Keratinocyte (primary cell): ENCODE results near the gene PKD2. TPM values are rescaled to one million over a fixed set of nuclear protein-coding genes. Genes with fewer than 3 reads are reported as not detected.

ENCODE experiments used
- DNase-seq: peaks from one replicate; pipeline ENCODE4 v3.0.0-alpha.2; 2011; ENCODE audit warnings: low read depth, missing footprints, low spot score
- FAIRE-seq: peaks from 2 replicates; lab custom pipeline; 2011; peaks lifted over from hg19 to GRCh38; lab: Jason Lieb, UNC
- H2AFZ ChIP-seq: 2 replicates; pipeline ENCODE4 v1.6.0; 2012; ENCODE audit warnings: low read length, control low read depth, inconsistent platforms; ENCODE audit not compliant: control insufficient read depth
- H3K27ac ChIP-seq: 2 replicates; pipeline ENCODE4 v1.5.1; 2011; ENCODE audit warnings: low read length; ENCODE audit not compliant: control insufficient read depth, insufficient read depth
- H3K27me3 ChIP-seq: 3 replicates; pipeline ENCODE4 v1.6.0; 2011; ENCODE audit warnings: low read length; ENCODE audit not compliant: control insufficient read depth, insufficient read depth; ENCODE audit errors: extremely low read depth
- H3K36me3 ChIP-seq, 2 experiments: 2 replicates in 1 of 2; 3 replicates in 1 of 2; pipeline ENCODE4 v1.5.1; 2011; ENCODE audit warnings: low read length in 2 of 2, mild to moderate bottlenecking in 1 of 2; ENCODE audit not compliant: control insufficient read depth in 2 of 2, insufficient read depth in 2 of 2; ENCODE audit errors: extremely low read depth in 1 of 2
- H3K4me1 ChIP-seq: 3 replicates; pipeline ENCODE4 v1.5.1; 2011; ENCODE audit warnings: low read length; ENCODE audit not compliant: control insufficient read depth, insufficient read depth; ENCODE audit errors: extremely low read depth
- H3K4me2 ChIP-seq: 3 replicates; pipeline ENCODE4 v1.6.0; 2011; ENCODE audit warnings: low read depth, low read length; ENCODE audit not compliant: control insufficient read depth, insufficient read depth; ENCODE audit errors: extremely low read depth
- H3K4me3 ChIP-seq, 3 experiments: fragments of 200-600 bp in 1 of 3; sonication (generic) in 1 of 3; 2 replicates in 2 of 3; 3 replicates in 1 of 3; pipeline ENCODE4 v1.5.1; 2011 to 2016; ENCODE audit warnings: low read length in 3 of 3, mild to moderate bottlenecking in 3 of 3, control low read depth in 2 of 3, inconsistent platforms in 1 of 3, low read depth in 1 of 3, mixed read lengths in 1 of 3, mixed run types in 1 of 3, moderate library complexity in 1 of 3; ENCODE audit not compliant: control insufficient read depth in 2 of 3, insufficient read depth in 2 of 3; ENCODE audit errors: extremely low read depth in 1 of 3
- H3K79me2 ChIP-seq: 2 replicates; pipeline ENCODE4 v1.6.0; 2012; ENCODE audit warnings: low read length; ENCODE audit not compliant: control insufficient read depth, insufficient read depth
- H3K9ac ChIP-seq: 3 replicates; pipeline ENCODE4 v1.6.0; 2011; ENCODE audit warnings: low read length; ENCODE audit not compliant: control insufficient read depth, insufficient read depth; ENCODE audit errors: extremely low read depth
- H3K9me1 ChIP-seq: 3 replicates; pipeline ENCODE4 v1.6.0; 2011; ENCODE audit warnings: low read length; ENCODE audit not compliant: control insufficient read depth, insufficient read depth; ENCODE audit errors: extremely low read depth
- H3K9me3 ChIP-seq: 2 replicates; pipeline ENCODE4 v1.5.1; 2012; ENCODE audit warnings: low read depth, low read length; ENCODE audit not compliant: control insufficient read depth
- H4K20me1 ChIP-seq: 3 replicates; pipeline ENCODE4 v1.6.0; 2011; ENCODE audit warnings: low read length; ENCODE audit not compliant: control insufficient read depth, insufficient read depth; ENCODE audit errors: extremely low read depth
- CTCF ChIP-seq, 3 experiments: IDR thresholded peaks in 1 of 3; conservative IDR thresholded peaks in 1 of 3; optimal IDR thresholded peaks in 1 of 3; 2 replicates in 2 of 3; 3 replicates in 1 of 3; pipeline versions ENCODE3 to v1.5.1; 2011; ENCODE audit warnings: low read length in 3 of 3, mild to moderate bottlenecking in 3 of 3, moderate library complexity in 2 of 3, control low read depth in 1 of 3, inconsistent platforms in 1 of 3; ENCODE audit not compliant: insufficient read depth in 2 of 3; ENCODE audit errors: extremely low read depth in 1 of 3
- EZH2 ChIP-seq: IDR thresholded peaks from one replicate; pipeline ENCODE4 v1.6.1; 2012; ENCODE audit warnings: inconsistent platforms, mild to moderate bottlenecking, low read length, moderate library complexity
- dilution Hi-C: fragments of 300-500 bp; cut with MboI; formaldehyde crosslinking; loops from one replicate; pipeline ENCODE4 v1.7.0; 2020; ENCODE audit warnings: low sequenced_read_pairs; ENCODE audit not compliant: extremely low pct_ligation_motif_present
- polyA plus RNA-seq, 5 experiments: library from polyadenylated mRNA; depleted of rRNA in 3 of 5; stranded (reverse) in 3 of 5; stranded (forward) in 1 of 5; unstranded in 1 of 5; fragments of >200 nt; gene quantifications; 1 replicate in 1 of 5; 2 replicates in 3 of 5; 3 replicates in 1 of 5; pipeline versions ENCODE4 v1.2.1 to v1.2.3, GENCODE V29; 2011 to 2012; ENCODE audit warnings: missing spikeins in 2 of 5, low read depth in 1 of 5, low replicate concordance in 1 of 5

The PKD2 gene
- polyA plus RNA-seq, 1 donor (not counting 4 experiments of a cell fraction or from before 2014, with no cell fraction given) = 21.5 TPM

- H2AFZ ChIP-seq = no peak overlapping the region
- no peaks in the 10 kb centered on the region for H3K79me2 ChIP-seq
- H4K20me1 ChIP-seq = no peaks in the 10 kb centered on the region
- no peak overlapping the region for H3K9ac ChIP-seq
- dilution Hi-C loops = no loop called here
- peaks cover 0 to 8% of the 10 kb centered on the region in 2 experiments for H3K36me3 ChIP-seq
- no peaks in the 10 kb centered on the region for H3K9me3 ChIP-seq
- H3K9me1 ChIP-seq = no peaks in the 10 kb centered on the region
- H3K4me3 ChIP-seq = no peak overlapping the region
- no peaks in the 10 kb centered on the region for H3K27me3 ChIP-seq
- no peak overlapping the region for H3K27ac ChIP-seq
- FAIRE-seq (no peak), DNase-seq (no peak)
- no peaks in the 10 kb centered on the region for H3K4me1 ChIP-seq
- TF ChIP-seq EZH2 (no peak), CTCF (optimal IDR thresholded peaks at IDR 0.05 in 1 of 3, IDR thresholded peaks at IDR 0.05 in 1 of 3, conservative IDR thresholded peaks at IDR 0.05 in 1 of 3; ENCODE audit: extremely low read depth in 1 of 3, insufficient read depth in 2 of 3, low read length in 3 of 3) (no peak)
- H3K4me2 ChIP-seq = no peak overlapping the region
Observed at GRCh38 chr4:88062311-88062710, 54.9 kb downstream of the PKD2 start.

- no peak for FAIRE-seq
- H3K36me3 ChIP-seq = peaks cover 3 to 9% of the 10 kb centered on the region in 2 experiments
- no peaks in the 10 kb centered on the region for H3K9me3 ChIP-seq
- H2AFZ ChIP-seq = no peak overlapping the region
- H3K27me3 ChIP-seq = no peaks in the 10 kb centered on the region
- H4K20me1 ChIP-seq = no peaks in the 10 kb centered on the region
- TF ChIP-seq EZH2 (no peak), CTCF (optimal IDR thresholded peaks at IDR 0.05 in 1 of 3, IDR thresholded peaks at IDR 0.05 in 1 of 3, conservative IDR thresholded peaks at IDR 0.05 in 1 of 3; ENCODE audit: extremely low read depth in 1 of 3, insufficient read depth in 2 of 3, low read length in 3 of 3) (no peak)
- no peaks in the 10 kb centered on the region for H3K4me1 ChIP-seq
- H3K4me2 ChIP-seq = no peak overlapping the region
- dilution Hi-C loops = no loop called here
- no peak overlapping the region for H3K4me3 ChIP-seq
- no peak for DNase-seq
- no peak overlapping the region for H3K27ac ChIP-seq
- H3K9me1 ChIP-seq = no peaks in the 10 kb centered on the region
- no peak overlapping the region for H3K9ac ChIP-seq
- H3K79me2 ChIP-seq = no peaks in the 10 kb centered on the region
Observed at GRCh38 chr4:88062843-88063242, 55.4 kb downstream of the PKD2 start.
